Stimulated activated CD4-positive, alpha-beta T cell treated with anti-CD3 and anti-CD28 coated beads, Interleukin-2, amount 100 ng/mL, for 48 hours (primary cell): ENCODE data around the gene THRSP.

Experiments used
- DNase-seq, 2 donors: peaks; one replicate each; pipeline ENCODE4 v3.0.0-alpha.2; 2020

THRSP gene

DNA sequence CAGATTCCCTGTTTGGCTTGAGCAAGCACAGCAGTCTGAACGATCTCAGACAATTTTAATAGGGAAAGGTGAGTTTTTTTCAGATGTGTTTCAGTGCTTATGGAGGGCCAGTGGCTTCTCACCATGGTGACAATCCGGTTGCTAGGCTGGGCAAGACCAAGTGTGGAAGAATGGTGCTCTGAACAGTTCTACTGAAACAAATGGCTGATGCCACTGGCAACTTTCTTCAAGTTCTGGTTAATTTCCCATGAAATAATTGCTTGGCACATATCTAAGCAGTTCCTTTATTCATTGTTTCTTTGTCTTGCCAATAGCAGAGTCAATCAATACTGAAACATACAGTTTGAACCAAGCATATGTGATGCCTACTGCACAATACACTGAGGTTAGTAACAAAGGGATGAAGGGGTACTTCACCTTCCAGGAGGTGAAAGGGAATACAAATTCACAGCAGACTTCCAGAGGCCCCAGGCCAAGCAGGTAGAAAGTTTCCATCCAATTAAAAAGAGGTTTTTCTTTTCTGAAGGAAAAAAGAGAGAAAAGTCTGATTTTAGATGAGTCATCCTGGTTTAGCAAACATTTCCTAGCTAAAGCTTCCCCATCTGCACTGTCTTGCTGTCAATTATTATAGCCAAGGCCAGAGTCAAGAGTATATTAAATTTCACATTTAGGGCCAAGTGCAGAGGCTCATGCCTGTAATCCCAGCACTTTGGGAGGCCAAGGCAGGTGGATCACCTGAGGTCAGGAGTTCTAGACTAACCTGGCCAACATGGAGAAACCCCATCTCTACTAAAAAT lies 37.2 kb downstream of the THRSP start:
- DNase-seq = no peak

- no peak for DNase-seq
These were observed 45.7 kb downstream of the THRSP start for GRCh38 chr11:78109081-78110015.

DNA sequence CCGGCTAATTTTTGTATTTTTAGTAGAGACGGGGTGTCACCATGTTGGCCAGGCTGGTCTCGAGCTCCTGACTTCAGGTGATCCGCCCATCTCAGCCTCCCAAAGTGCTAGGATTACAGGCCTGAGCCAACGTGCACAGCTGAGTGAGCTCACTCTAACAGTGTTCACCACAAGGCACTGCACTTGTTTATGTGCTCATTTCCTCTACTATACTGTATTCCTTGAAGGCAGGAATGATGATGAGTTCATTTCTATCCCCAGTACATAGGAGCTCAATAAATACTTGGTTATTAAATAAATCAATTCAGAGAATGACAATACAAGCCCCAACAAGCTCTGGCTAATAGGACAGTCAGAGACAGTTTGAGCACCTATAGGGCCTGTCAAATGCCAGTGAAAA lies 46.7 kb downstream of the THRSP start:
- DNase-seq = no peak

- DNase-seq = no peak
These were observed 47.2 kb downstream of the THRSP start for GRCh38 chr11:78110830-78111229.

- no peak for DNase-seq
These were observed 47.6 kb downstream of the THRSP start for GRCh38 chr11:78111298-78111697.

- DNase-seq = no peak
These were observed 49.1 kb downstream of the THRSP start for GRCh38 chr11:78112582-78113275.
